ENCODE results near the gene TNFRSF13B. TPM values are rescaled to one million over a fixed set of nuclear protein-coding genes. Genes with fewer than 3 reads are reported as not detected.
A peak's percentile ranks its signal among the peaks of the same experiment; 100 is the strongest.

The TNFRSF13B gene
- total and polyA plus RNA-seq, 10 of the 15 experiments (the other 5 are each of a cell fraction or from before 2014, with no cell fraction given) = 15.5 to 231 (median 119) TPM

GRCh38 chr17:16973760-16974540, 2.0 kb upstream of the TNFRSF13B start:
- FAIRE-seq = peak; percentile 13
- Histone ChIP-seq H3K4me1 (ENCODE audit: control insufficient read depth, insufficient read depth, low read length) (peaks cover 58% of the 10 kb centered on the region), H3K4me2 (ENCODE audit: control insufficient read depth, insufficient read depth) (peak overlapping the region; percentile 52), H2AFZ (ENCODE audit: control insufficient read depth, low read depth, low read length) (no peak overlapping the region), H3K9ac (ENCODE audit: control insufficient read depth, insufficient read depth, low read length) (peak overlapping the region; percentile 72), H3K4me3 (peak overlapping the region; percentile 4; the same call in 1 of the 2 replicates), H3K9me3 (replicated peaks; ENCODE audit: control insufficient read depth, insufficient read depth, low read length) (no peaks in the 10 kb centered on the region), H3K79me2 (ENCODE audit: control insufficient read depth, insufficient read depth, low read length) (peaks cover 47% of the 10 kb centered on the region), H3K27me3 (replicated peaks in 1 of 2; ENCODE audit: control insufficient read depth in 2 of 2, insufficient read depth in 2 of 2, low read length in 1 of 2) (no peaks in the 10 kb centered on the region), H3K27ac (ENCODE audit: control insufficient read depth, insufficient read depth) (peak overlapping the region; percentile 92), H4K20me1 (ENCODE audit: control insufficient read depth, insufficient read depth) (no peaks in the 10 kb centered on the region), H3K36me3 (ENCODE audit: control insufficient read depth in 2 of 2, insufficient read depth in 2 of 2, low read length in 1 of 2) (no peaks in the 10 kb centered on the region)
- ChIA-PET POLR2A (interaction anchor here (0.6 to 21.9 kb wide), 5 partner anchors 3 to 624 kb away, joined by 3 to 656 read pairs (median 6); partner anchors contain the start of gene TNFRSF13B), SMC1A (ENCODE audit: uncharacterized antibody, unreplicated experiment) (interaction anchor here (0.6 to 21.7 kb wide), 9 partner anchors 2 to 557 kb away, joined by 3 to 812 read pairs (median 4); partner anchors contain the start of gene TNFRSF13B), CTCF (interaction anchor here (0.6 to 19.5 kb wide), 4 partner anchors 7 to 348 kb away, joined by 3 to 361 read pairs (median 38); no protein-coding TSS in a partner anchor), RAD21 (ENCODE audit: unreplicated experiment) (interaction anchor here (22.6 to 30.7 kb wide), 2 partner anchors 7 to 10 kb away, joined by 913 read pairs; partner anchors contain the start of gene TNFRSF13B)
- peak; percentile 15 for ATAC-seq
- 3% methylated on average over 13 of the region's 13 CpGs for WGBS (ENCODE audit: insufficient coverage, insufficient replicate concordance, low lambda C conversion rate, missing lambda C conversion rate)
- BruUV-seq (replicated peaks) = no TSS peak
- intact Hi-C loops (cut with micrococcal nuclease; ENCODE audit: unreplicated experiment) = no loop called here
- in situ Hi-C loops (cut with MboI) = no loop called here
- peak; percentile 88 for DNase-seq (ENCODE audit: low read depth, low spot score)
- TF ChIP-seq ZNF274 (IDR thresholded peaks at IDR 0.05; ENCODE audit: insufficient read depth, insufficient read length) = no peak
- no peak for TF ChIP-seq TCF3 (IDR thresholded peaks at IDR 0.05; ENCODE audit: borderline replicate concordance, insufficient read depth, low read depth, low read length)
- TF ChIP-seq SMC3 (IDR thresholded peaks at IDR 0.05; ENCODE audit: borderline replicate concordance, low read length) = no peak
- peak; percentile 26; the same call in 1 of the 2 replicates for TF ChIP-seq HDGF (IDR thresholded peaks at IDR 0.05)
- peak; percentile 36; the same call in 1 of the 2 replicates for TF ChIP-seq IKZF1 (conservative IDR thresholded peaks at IDR 0.05)
- TF ChIP-seq BMI1 (IDR thresholded peaks at IDR 0.05; ENCODE audit: borderline replicate concordance) = no peak
- TF ChIP-seq MYB (IDR thresholded peaks at IDR 0.05; ENCODE audit: borderline replicate concordance, low read depth, low read length) = no peak
- no peak; the same call in 1 of the 2 replicates for TF ChIP-seq SPI1 (IDR thresholded peaks at IDR 0.05; ENCODE audit: borderline replicate concordance, insufficient read depth, low read depth, low read length)
- no peak for TF ChIP-seq SUPT20H (IDR thresholded peaks at IDR 0.05; ENCODE audit: borderline replicate concordance, control insufficient read depth, low read depth, low read length)
- TF ChIP-seq DPF2 (IDR thresholded peaks at IDR 0.05) = no peak
- TF ChIP-seq SUZ12 (IDR thresholded peaks at IDR 0.05; ENCODE audit: unreplicated experiment) = no peak
- peak; percentile 80 for TF ChIP-seq MXI1 (IDR thresholded peaks at IDR 0.05; ENCODE audit: low read depth, low read length)
- TF ChIP-seq IRF5 (IDR thresholded peaks at IDR 0.05; ENCODE audit: borderline replicate concordance) = no peak
- no peak for TF ChIP-seq PAX8 (IDR thresholded peaks at IDR 0.05)
- peak; percentile 88; the same call in 2 of the 3 replicates for TF ChIP-seq POU2F2 (IDR thresholded peaks at IDR 0.05; ENCODE audit: borderline replicate concordance, low read depth, low read length)
- TF ChIP-seq CHD2 (IDR thresholded peaks at IDR 0.05; ENCODE audit: borderline replicate concordance, low read depth, low read length) = peak; percentile 29; the same call in 1 of the 2 replicates
- TF ChIP-seq CHD4 (IDR thresholded peaks at IDR 0.05) = no peak
- TF ChIP-seq SKIL (IDR thresholded peaks at IDR 0.05; ENCODE audit: low read depth, poor library complexity, severe bottlenecking) = peak; percentile 85
- peak; percentile 87 to 88 for TF ChIP-seq BHLHE40 (IDR thresholded peaks at IDR 0.05; ENCODE audit: borderline replicate concordance in 1 of 2, low read depth in 2 of 2, low read length in 1 of 2)
- TF ChIP-seq ZZZ3 (IDR thresholded peaks at IDR 0.05; ENCODE audit: control insufficient read depth, insufficient read length, low read depth) = no peak
